GM23248 (cell line): Measurements from ENCODE around the gene FMO5.

Source experiments
- EZH2 ChIP-seq: fragments of 200-600 bp; sonication (generic); IDR thresholded peaks from 2 replicates; pipeline ENCODE4 v1.6.1; 2018; ENCODE audit warnings: antibody characterized with exemption, mild to moderate bottlenecking; ENCODE audit not compliant: insufficient read depth, poor library complexity, severe bottlenecking
- EZH2phosphoT487 ChIP-seq: fragments of 200-600 bp; sonication (generic); IDR thresholded peaks from 2 replicates; pipeline ENCODE4 v1.6.1; 2018; ENCODE audit warnings: antibody characterized with exemption, moderate library complexity, mild to moderate bottlenecking, low read depth; ENCODE audit not compliant: insufficient read depth

GRCh38 chr1:147246910-147247655 lies 21.9 kb upstream of the FMO5 start:
- TF ChIP-seq EZH2 (no peak), EZH2phosphoT487 (no peak)
